Measurements from ENCODE around the gene ERICH6B. TPM values are rescaled to one million over a fixed set of nuclear protein-coding genes. Genes with fewer than 3 reads are reported as not detected.

Gene ERICH6B
- total and polyA plus RNA-seq, 2 experiments from 2014 or later, result not detected

DNA sequence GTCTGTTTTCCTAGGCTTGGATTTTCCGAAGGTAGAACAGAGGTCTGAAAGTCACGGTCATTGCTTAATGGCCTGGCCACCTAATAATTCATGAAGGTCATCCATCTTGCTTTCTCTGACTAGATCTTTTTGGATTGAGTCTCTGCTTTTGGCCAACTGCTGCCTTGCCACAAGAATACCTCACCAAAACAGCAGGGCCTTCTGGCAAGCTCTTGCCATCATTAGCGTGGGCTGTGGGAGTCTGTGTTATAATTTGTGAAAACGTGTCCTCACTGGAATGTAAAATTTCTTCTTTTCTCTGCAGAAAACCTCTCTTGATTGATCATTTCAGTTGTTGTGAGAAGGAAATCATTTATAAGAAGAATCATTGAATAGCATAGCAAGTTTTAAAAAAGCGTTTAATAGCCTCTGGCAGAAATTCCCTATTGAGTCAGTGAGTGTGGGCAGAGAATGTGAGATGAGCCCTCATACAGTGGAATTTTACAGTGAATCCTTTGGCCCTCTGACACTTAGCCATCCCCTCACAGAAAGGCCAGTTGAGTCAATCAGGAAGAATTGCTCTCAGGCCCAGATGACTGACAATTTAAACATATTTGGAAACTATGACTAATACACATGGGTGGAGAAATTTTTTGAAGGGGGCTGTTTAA, 43.2 kb upstream of the ERICH6B start:
- no peaks in the 10 kb centered on the region for H4K20me1 ChIP-seq (replicated peaks; ENCODE audit: insufficient read depth)
- H3K79me2 ChIP-seq (replicated peaks; ENCODE audit: insufficient read depth), result no peaks in the 10 kb centered on the region
- no peaks in the 10 kb centered on the region for H3K27me3 ChIP-seq (ENCODE audit: insufficient read depth)
- no peak overlapping the region for H3K4me3 Mint-ChIP-seq
- no peaks in the 10 kb centered on the region for H3K4me1 ChIP-seq (ENCODE audit: insufficient read depth)
- peaks cover 3% of the 10 kb centered on the region; the same call in 1 of the 2 replicates for H3K9me2 ChIP-seq (ENCODE audit: insufficient read depth)
- no peak overlapping the region for H3K4me3 ChIP-seq
- no peak overlapping the region for H3K27ac Mint-ChIP-seq
- no peaks in the 10 kb centered on the region for H3K36me3 Mint-ChIP-seq (ENCODE audit: low read depth)
- peaks cover 6% of the 10 kb centered on the region; the same call in 2 of the 3 replicates for H3K9me3 Mint-ChIP-seq
- H3K36me3 ChIP-seq (ENCODE audit: insufficient read depth), result no peaks in the 10 kb centered on the region
- no peak overlapping the region for H2AFZ ChIP-seq
- H3K27ac ChIP-seq (ENCODE audit: low read depth), result no peak overlapping the region
- no peak overlapping the region for H3K4me2 ChIP-seq
- no peaks in the 10 kb centered on the region for H3K27me3 Mint-ChIP-seq (ENCODE audit: insufficient read depth, low read depth, poor library complexity)
- ATAC-seq (no peak), DNase-seq (ENCODE audit: low spot score) (no peak)
- H3F3A ChIP-seq (replicated peaks; ENCODE audit: low read depth), result no peaks in the 10 kb centered on the region
- TF ChIP-seq STAT1 (IDR thresholded peaks at IDR 0.05; ENCODE audit: unreplicated experiment), result no peak
- no peak for TF ChIP-seq EZH2phosphoT487 (IDR thresholded peaks at IDR 0.05; ENCODE audit: unreplicated experiment)
- TF ChIP-seq, protein P1, sequence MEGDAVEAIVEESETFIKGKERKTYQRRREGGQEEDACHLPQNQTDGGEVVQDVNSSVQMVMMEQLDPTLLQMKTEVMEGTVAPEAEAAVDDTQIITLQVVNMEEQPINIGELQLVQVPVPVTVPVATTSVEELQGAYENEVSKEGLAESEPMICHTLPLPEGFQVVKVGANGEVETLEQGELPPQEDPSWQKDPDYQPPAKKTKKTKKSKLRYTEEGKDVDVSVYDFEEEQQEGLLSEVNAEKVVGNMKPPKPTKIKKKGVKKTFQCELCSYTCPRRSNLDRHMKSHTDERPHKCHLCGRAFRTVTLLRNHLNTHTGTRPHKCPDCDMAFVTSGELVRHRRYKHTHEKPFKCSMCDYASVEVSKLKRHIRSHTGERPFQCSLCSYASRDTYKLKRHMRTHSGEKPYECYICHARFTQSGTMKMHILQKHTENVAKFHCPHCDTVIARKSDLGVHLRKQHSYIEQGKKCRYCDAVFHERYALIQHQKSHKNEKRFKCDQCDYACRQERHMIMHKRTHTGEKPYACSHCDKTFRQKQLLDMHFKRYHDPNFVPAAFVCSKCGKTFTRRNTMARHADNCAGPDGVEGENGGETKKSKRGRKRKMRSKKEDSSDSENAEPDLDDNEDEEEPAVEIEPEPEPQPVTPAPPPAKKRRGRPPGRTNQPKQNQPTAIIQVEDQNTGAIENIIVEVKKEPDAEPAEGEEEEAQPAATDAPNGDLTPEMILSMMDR (conservative IDR thresholded peaks at IDR 0.05; ENCODE audit: low read depth in 2 of 2), result no peak
- TF ChIP-seq, protein P2, sequence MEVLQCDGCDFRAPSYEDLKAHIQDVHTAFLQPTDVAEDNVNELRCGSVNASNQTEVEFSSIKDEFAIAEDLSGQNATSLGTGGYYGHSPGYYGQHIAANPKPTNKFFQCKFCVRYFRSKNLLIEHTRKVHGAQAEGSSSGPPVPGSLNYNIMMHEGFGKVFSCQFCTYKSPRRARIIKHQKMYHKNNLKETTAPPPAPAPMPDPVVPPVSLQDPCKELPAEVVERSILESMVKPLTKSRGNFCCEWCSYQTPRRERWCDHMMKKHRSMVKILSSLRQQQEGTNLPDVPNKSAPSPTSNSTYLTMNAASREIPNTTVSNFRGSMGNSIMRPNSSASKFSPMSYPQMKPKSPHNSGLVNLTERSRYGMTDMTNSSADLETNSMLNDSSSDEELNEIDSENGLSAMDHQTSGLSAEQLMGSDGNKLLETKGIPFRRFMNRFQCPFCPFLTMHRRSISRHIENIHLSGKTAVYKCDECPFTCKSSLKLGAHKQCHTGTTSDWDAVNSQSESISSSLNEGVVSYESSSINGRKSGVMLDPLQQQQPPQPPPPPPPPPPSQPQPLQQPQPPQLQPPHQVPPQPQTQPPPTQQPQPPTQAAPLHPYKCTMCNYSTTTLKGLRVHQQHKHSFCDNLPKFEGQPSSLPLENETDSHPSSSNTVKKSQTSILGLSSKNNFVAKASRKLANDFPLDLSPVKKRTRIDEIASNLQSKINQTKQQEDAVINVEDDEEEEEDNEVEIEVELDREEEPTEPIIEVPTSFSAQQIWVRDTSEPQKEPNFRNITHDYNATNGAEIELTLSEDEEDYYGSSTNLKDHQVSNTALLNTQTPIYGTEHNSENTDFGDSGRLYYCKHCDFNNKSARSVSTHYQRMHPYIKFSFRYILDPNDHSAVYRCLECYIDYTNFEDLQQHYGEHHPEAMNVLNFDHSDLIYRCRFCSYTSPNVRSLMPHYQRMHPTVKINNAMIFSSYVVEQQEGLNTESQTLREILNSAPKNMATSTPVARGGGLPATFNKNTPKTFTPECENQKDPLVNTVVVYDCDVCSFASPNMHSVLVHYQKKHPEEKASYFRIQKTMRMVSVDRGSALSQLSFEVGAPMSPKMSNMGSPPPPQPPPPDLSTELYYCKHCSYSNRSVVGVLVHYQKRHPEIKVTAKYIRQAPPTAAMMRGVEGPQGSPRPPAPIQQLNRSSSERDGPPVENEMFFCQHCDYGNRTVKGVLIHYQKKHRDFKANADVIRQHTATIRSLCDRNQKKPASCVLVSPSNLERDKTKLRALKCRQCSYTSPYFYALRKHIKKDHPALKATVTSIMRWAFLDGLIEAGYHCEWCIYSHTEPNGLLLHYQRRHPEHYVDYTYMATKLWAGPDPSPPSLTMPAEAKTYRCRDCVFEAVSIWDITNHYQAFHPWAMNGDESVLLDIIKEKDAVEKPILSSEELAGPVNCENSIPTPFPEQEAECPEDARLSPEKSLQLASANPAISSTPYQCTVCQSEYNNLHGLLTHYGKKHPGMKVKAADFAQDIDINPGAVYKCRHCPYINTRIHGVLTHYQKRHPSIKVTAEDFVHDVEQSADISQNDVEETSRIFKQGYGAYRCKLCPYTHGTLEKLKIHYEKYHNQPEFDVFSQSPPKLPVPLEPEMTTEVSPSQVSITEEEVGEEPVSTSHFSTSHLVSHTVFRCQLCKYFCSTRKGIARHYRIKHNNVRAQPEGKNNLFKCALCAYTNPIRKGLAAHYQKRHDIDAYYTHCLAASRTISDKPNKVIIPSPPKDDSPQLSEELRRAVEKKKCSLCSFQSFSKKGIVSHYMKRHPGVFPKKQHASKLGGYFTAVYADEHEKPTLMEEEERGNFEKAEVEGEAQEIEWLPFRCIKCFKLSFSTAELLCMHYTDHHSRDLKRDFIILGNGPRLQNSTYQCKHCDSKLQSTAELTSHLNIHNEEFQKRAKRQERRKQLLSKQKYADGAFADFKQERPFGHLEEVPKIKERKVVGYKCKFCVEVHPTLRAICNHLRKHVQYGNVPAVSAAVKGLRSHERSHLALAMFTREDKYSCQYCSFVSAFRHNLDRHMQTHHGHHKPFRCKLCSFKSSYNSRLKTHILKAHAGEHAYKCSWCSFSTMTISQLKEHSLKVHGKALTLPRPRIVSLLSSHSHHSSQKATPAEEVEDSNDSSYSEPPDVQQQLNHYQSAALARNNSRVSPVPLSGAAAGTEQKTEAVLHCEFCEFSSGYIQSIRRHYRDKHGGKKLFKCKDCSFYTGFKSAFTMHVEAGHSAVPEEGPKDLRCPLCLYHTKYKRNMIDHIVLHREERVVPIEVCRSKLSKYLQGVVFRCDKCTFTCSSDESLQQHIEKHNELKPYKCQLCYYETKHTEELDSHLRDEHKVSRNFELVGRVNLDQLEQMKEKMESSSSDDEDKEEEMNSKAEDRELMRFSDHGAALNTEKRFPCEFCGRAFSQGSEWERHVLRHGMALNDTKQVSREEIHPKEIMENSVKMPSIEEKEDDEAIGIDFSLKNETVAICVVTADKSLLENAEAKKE (CRISPR knock-in tag; IDR thresholded peaks at IDR 0.05), result no peak
- no peak for TF ChIP-seq POLR2AphosphoS5 (IDR thresholded peaks at IDR 0.05; ENCODE audit: low read depth)
- TF ChIP-seq ETS1 (IDR thresholded peaks at IDR 0.05), result no peak
- TF ChIP-seq CREB1 (CRISPR knock-in tag; IDR thresholded peaks at IDR 0.05; ENCODE audit: low read depth), result no peak
- TF ChIP-seq ZNF114 (CRISPR knock-in tag; IDR thresholded peaks at IDR 0.05), result no peak
- no peak for TF ChIP-seq ZNF331 (CRISPR knock-in tag; IDR thresholded peaks at IDR 0.05; ENCODE audit: low read depth)
- TF ChIP-seq JUNB (IDR thresholded peaks at IDR 0.05; ENCODE audit: unreplicated experiment), result no peak
- TF ChIP-seq NANOG (IDR thresholded peaks at IDR 0.05; ENCODE audit: borderline replicate concordance), result no peak
- TF ChIP-seq EZH2 (IDR thresholded peaks at IDR 0.05; ENCODE audit: low read depth, unreplicated experiment), result no peak
- TF ChIP-seq, protein P3, sequence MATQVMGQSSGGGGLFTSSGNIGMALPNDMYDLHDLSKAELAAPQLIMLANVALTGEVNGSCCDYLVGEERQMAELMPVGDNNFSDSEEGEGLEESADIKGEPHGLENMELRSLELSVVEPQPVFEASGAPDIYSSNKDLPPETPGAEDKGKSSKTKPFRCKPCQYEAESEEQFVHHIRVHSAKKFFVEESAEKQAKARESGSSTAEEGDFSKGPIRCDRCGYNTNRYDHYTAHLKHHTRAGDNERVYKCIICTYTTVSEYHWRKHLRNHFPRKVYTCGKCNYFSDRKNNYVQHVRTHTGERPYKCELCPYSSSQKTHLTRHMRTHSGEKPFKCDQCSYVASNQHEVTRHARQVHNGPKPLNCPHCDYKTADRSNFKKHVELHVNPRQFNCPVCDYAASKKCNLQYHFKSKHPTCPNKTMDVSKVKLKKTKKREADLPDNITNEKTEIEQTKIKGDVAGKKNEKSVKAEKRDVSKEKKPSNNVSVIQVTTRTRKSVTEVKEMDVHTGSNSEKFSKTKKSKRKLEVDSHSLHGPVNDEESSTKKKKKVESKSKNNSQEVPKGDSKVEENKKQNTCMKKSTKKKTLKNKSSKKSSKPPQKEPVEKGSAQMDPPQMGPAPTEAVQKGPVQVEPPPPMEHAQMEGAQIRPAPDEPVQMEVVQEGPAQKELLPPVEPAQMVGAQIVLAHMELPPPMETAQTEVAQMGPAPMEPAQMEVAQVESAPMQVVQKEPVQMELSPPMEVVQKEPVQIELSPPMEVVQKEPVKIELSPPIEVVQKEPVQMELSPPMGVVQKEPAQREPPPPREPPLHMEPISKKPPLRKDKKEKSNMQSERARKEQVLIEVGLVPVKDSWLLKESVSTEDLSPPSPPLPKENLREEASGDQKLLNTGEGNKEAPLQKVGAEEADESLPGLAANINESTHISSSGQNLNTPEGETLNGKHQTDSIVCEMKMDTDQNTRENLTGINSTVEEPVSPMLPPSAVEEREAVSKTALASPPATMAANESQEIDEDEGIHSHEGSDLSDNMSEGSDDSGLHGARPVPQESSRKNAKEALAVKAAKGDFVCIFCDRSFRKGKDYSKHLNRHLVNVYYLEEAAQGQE (IDR thresholded peaks at IDR 0.05; ENCODE audit: unreplicated experiment), result no peak
- H3K4me1 Mint-ChIP-seq, result no peaks in the 10 kb centered on the region
